AG20443 (cell line): ENCODE measurements around the gene CHST11.
"Not testable (repeated sequence)": the region's sequence is repeated elsewhere in the genome, so short reads cannot be mapped to it uniquely, and the experiment has no call there.

Experiments
- DNase-seq: peaks from one replicate; pipeline ENCODE4 v3.0.0; 2012; ENCODE audit warnings: low spot score, mixed read lengths

Gene CHST11

DNA sequence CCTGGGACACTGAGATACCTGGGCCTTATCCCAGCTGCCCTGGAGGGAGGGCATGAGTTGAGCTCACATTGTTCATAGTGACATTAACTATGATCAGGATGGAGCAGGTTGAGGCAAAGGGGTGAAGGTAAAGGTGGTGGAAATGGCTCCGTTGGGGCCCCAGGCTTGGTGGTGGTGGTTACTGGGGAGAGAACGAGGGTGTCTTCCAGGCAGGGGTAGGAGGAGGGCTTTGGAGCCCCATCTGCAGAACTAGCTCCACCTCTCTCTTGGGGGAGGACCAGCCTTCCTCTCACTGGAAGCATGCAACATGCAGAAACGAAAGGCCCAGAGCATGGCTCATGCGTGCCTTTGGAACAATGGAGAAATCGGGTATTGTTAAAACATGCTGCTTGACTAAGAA lies 284.3 kb downstream of the CHST11 start:
- no peak for DNase-seq

DNA sequence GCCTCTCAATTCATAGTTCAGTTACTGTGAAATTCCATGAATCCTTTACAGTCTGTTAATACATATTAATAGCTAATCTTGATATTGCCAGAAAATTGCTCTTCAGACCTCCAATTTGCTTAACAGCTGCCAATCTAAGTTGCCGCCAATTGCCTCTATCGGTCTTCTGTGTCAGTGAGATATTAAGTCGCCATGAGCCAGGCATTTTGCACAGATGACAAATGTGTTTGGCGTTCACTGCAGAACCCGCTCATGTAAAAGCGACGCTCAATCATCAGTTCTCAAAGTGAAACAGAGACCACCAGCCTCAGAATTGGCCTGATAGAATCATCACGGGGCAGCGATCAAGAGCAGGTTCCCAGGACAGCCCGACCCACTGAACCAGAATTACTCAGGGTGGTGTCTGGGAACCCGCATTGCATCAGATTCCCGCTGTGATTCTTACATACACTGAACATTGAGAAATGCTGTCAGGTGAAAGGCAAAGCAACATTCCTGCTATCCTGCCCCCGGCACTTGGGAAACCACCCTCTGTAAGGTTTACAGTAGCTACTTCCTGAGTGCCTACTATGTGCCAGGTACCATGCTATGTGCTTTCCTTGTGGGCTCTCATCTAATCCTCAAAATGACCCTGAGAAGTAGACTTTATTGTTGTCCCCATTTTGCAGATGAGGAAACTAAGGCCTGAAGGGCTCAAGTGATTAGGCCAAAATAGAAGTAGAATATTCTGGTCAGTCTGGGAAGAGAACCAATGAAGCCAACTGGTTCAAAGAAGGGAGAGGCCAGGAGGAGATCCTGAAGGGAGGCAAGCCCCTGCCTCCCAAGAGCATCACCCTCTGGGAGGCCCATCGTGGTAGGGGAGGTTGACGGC lies 285.0 kb downstream of the CHST11 start:
- no peak for DNase-seq

DNA sequence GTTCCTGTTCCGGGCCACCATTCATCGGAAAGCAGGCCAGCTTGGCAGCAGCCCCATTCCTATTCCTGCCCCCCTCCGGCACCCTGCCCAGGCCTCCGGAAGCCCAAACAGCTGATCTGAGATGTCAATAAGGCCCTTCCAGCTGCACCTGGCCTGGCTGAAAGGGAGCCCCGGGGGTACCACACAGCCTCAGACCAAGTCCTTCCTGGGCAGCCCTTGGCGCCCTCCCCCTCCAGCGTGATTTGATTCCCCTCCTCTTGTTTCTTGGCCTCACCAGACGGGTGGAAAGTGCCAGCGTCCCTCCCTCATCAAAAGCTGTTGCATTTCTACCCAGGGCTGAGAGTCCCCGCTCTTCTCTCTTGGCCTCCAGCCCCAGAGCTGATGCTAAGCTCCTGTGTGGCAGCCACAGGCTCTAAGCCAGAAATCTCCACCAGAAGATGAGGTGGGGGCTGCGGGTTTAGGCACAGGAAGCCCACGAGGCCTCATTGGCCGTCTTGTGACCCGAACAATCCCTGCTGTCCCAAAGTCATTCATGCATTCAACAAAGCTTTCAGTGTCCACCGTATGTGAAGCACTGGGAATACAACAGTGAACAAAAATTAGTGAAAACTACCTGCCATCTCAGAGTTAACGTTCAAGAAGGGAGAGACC lies 285.9 kb downstream of the CHST11 start:
- DNase-seq, result no peak

DNA sequence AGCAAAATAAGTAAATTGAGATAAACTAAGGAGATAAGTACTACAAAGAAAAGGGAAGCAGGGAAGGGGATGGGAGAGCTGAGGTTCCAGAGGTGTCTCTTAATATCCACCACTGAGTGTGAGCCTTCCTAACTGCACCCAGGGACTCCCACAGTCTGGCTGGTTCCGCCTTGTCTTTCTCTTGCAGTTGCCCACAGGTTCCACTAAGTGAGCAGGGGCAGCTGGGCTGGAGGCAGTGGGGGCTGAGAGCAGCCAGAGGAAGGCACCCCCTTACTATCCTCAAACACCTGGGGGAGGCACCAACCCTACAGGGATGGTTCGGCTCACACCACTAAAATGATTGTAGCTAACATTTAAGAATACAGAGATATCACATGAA lies 286.4 kb downstream of the CHST11 start:
- no peak for DNase-seq

DNA sequence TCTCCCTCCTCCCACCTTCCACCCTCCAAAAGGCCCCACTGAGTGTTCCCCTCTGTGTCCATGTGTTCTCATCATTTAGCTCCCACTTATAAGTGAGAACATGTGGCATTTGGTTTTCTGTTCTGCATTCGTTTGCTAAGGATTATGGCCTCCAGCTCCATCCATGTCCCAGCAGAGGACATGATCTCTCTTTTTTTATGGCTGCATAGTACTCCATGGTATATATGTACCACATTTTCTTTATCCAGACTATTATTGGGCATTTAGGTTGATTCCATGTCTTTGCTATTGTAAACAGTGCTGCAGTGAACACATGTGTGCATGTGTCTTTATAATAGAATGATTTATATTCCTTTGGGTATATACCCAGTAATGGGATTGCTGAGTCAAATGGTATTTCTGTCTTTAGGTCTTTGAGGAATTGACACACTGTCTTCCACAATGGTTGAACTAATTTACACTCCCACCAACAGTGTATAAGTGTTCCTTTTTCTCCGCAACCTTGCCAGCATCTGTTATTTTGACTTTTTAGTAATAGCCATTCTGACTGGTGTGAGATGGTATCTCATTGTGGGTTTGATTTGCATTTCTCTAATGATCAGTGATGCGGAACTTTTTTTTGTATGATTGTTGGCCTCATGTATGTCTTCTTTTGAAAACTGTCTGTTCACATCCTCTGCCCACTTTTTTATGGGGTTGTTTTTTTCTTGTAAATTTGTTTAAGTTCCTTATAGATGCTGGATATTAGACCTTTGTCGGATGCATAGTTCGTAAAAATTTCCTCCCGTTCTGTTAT lies 287.2 kb downstream of the CHST11 start:
- DNase-seq, result not testable (repeated sequence)

DNA sequence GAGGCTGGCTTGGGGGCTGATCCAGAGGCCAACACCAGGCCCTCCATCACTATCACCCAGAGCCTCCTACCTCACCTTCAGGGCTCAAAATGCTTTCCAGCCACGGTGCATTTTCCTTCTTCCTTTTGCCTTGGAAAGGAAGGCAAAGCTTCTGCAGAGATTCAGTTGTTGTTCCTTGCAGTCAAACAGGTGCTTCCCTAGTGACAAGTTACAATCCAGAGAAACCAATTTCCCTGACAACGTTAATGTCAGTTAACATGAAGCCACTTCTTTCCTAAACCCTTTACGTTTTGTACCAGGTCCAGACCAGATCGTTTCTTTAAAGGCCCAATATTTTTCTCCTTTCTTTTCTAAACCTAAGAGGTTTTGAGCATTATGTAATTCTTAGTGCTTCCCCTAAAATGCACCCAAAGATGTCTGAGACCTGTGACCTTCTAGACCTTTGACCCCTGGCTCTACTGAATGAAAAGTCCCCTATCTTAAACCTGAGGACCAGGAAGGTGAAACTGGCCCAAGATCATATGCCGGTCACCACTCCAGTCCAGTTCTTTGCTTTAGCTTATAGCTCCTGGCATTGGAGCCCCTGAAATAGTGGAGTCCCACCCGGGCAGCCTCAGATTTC lies 289.8 kb downstream of the CHST11 start:
- no peak for DNase-seq

DNA sequence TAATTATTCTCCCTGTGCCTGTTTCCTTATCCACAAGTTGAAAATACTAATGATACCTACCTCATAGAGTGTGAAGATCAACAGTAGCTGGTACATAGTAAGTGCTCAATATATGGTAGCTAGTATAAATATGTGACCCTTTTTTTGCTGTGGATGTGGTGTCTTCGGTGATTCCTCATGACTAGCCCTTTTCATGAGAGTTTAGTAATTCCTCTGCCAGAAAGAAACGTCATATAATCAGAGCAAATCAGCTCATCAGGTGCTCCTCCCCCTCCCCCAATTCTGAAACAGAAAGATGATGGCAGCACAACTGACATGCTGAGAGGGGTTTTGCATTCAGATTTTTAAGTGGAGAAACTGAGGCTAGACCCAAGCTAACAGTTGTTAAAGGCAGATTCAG lies 290.6 kb downstream of the CHST11 start:
- DNase-seq, result no peak

DNA sequence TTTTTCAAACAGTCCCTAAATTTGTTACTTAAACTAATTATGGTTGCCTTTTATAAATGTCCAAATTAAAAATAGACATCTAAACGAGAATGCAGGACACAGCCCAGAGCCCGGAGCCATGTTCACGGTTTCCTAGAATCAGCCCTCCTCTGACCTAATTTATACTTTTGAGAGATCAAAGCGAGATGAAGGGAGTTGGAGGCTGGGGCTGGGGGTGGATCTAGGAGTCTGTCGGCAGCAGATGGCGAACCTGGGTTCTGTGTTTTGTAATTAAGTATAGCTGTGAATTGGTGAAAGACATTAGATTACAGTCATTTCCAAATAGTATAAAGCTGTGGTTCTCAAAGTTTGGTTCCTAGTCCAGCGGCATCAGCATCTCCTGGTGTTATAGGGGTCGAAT lies 291.2 kb downstream of the CHST11 start:
- no peak for DNase-seq

DNA sequence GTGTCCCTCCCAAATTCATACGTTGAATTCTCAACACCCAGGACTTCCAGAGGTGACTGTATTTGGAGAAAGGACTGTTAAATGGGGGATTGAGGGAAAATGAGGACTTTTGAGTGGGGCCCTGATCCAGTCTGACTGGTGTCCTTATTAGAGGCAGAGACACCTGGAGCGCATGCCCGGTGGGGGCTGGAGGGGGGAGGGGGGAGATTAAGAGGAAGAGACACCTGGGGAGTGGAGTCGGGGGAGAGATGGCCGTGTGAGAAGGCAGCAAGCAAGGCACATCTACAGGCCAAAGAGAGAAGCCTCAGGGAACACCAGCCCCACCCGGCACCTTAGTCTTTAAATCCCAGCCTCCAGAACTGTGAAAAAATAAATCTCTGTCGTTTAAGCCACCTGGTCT lies 291.6 kb downstream of the CHST11 start:
- DNase-seq, result no peak

DNA sequence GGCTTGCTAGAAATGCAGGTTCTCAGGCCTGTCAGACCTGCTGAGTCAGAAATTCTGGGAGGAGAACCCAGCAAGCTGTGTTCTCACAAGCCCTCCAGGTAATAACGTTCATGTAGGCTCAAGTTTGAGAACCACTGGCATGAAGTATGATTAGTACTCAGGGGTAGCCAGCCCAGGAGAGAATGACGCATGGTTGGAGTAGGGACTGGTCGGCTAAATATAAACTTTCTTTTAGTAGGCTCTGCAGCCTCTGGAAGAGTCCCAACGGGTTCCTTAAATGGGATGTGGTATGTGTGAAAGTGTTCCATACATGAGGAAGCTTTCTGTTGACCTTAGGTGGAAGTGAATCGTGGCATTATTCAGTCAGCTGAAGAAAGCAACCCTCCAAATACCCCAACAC lies 292.0 kb downstream of the CHST11 start:
- peak; percentile 40 for DNase-seq

DNA sequence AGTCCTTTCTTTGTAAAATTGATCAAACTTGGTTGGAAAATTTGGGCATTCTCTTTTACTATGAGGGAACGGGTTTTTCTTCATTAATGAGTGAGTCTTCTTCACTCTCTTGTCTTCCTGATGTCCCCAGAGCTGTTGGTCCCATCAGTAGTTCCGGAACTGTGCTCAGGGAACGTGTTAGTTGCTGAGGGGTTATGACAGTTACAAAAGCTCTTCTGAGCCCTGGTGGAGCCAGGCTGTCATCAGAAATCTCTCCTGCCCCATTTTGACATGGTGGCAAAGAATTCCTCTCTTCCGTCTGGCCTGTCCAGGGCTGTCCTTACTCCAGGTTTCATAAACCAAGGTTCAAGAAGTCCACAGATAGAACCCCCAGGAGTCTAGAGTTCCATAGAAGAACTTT lies 292.8 kb downstream of the CHST11 start:
- no peak for DNase-seq

DNA sequence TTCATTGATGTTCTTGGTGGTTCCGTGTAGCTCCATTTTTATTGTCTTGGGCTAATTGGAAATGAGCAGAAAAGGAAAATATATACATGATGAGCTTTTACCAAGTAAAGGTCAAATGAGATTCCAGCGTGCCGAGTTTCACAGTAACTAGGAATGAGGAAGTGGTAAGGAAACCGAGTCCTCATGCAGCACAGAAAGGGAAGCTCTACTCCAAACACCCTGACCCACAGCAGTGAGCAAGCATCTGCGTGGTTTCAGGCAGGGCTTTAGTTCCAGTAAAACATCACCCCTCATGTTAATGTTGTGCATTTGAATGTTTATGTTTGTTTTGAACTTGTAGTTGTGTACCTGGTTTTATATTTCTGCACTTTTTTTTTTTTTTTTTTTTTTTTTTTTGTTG lies 293.3 kb downstream of the CHST11 start:
- peak; percentile 87 for DNase-seq

DNA sequence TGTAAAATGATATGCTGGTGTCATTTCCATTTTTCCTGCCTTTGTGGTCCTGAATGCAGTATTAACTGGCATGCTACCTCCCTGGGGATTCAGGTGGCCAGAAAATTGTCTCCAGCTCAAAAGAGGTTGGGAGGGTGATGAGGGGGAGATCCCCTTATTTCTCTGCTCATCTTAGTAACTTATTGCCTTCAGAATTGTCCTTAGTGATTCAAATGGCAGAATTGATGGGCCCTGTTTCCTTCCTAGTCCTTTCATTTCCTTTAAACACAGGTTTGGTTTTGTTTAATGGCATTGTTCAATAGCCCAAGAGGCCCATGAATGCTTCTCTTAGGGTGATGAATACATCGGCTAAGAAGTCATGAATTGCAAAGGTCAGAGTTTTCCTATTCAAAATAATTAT lies 294.4 kb downstream of the CHST11 start:
- no peak for DNase-seq

DNA sequence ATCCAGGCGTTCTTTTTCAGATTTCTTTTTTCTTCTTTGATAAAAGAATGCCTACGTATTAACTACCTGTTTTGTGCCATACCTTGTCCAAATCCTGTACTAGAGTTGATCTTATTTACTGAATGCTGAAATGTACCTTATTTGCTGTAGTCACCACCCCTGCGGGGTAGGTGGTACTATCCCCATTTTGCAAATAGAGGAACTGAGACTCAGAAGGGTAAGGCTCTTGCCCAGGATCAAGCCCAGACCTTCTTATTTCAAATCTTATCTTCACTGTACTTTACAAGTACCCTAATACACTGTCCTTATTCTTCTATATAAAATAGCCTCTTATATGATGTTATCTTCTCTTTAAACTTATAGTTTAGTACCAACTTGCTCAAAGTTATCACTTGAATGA lies 294.8 kb downstream of the CHST11 start:
- DNase-seq, result no peak

DNA sequence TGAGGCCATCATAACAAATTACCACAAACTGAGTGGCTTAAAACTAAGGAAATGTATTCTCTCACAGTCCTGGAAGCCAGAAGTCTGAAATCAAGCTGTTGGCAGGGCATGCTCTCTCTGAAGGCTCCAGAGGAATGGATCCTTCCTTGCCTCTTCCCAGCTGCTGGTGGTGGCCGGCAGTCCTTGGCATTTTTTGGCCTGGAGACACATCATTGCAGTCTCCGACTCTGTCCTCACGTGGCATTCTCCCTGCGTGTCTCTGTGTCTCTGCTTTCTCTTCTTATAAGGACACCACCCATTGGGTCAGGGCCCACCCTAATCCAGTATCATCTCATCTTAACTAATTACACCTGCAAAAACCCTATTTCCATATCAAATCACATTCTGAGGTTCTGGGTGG lies 295.3 kb downstream of the CHST11 start:
- no peak for DNase-seq

DNA sequence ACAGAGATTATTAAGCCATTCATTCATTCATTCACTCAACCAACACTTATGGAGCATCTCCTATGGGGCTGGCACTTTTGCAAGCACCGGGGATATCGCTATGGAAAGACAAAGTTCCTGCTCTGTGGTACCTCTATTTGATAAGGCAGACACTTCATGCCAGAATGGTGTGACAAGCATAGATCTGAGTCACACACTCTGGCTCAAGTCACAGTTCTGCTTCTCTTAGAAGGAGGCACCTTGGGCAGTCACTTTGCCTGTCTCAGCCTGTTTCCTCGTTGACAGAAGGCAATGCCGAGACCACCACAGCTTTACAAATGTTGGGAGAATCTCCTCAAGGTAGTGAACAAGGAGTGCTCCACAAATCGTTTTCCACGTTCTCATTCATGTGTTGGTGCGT lies 296.1 kb downstream of the CHST11 start:
- DNase-seq, result no peak

DNA sequence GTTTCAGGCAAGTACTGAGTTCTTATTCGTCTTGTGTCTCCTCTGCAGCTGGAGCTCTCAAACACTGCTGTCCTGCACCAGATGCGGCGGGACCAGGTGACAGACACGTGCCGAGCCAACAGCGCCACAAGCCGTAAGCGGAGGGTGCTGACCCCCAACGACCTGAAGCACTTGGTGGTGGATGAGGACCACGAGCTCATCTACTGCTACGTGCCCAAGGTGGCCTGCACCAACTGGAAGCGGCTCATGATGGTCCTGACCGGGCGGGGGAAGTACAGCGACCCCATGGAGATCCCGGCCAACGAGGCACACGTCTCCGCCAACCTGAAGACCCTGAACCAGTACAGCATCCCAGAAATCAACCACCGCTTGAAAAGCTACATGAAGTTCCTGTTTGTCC lies 300.2 kb downstream of the CHST11 start:
- no peak for DNase-seq

DNA sequence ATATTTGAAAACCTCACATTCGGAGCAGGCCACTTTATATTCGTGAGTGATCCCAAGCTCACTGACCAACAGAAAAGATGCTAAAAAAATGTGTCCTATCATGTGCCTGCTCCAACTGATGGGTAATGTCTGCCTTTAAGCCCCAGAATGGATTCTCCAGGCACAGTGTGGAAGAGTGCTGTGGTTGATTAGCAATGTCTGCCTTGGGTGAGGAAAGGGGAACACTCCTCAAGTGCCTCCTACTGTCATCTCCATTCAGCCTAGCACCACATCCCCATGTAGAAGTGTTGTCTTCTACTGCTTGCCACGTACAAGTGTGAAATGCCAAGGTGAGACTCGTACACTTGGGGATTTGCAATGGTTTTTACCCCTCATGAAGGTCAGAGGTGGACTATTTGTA lies 302.0 kb downstream of the CHST11 start:
- DNase-seq, result no peak

DNA sequence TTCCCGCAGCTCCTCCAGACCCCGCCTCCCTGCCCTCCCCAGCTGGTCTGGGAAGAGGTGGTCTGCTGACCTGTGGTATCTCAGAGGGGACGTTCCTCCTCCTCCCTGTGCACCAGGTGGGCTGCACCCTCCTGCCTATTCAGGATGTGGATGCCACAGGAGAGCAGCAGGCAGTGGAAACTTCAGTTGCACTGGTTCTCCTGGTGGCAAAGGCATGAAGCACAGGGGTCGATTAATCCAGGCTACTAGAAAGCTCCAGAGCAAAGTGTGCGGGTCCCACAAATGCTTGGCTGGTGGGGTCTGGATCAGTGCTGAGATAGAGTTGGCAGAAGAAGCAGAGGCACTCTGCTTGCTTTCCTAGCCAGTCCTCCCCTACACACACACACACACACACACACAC lies 304.3 kb downstream of the CHST11 start:
- no peak for DNase-seq

DNA sequence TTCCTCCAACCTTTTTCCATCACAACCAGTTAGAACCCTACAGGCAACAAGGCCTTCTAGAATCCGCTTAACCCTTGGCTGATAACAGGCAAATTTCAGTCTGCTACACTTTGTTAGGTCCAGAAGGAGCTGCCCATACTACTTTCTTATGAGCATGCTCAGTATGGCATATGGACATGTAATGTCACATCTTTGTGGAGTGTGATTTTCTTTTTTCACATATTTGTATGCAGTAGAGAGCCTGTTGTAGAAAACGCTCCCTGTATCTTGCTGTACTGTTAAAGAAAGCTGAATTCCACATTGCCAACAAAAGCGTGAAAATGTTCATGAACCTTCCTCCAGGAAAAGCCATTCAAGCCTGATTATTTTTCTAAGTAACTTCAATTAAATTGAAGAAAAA lies 304.9 kb downstream of the CHST11 start:
- DNase-seq, result no peak

DNA sequence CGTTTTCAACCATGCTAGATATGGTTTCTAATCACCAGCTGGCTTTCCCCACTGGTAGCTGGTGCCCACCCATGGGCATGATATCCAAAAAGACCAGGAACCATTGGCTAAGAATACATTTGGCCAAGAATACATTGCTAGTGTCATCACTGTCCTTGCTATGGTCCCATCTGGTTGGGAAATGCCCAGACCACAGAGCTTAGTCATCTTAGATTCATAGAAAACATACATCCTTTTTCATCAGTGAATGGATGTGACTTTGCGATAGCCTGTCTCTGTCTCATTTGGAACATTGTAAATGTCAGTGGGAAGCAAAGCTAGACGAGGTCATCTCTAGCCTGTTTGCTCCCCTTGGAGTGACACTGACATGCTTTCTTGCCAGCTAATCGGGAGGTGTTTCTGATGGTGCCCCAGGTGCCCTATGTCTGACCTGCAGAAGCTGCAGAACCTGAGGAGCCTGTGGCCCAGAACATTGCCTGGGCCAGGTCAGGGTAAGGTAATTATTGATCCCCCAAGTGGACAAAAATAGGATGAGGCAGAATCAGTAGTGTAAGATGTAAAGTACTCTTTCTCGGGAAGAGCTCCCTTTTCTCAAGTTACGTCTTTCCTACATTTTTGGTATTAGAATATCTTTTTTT lies 306.5 kb downstream of the CHST11 start:
- no peak for DNase-seq
